OCI-LY1 (cell line): ENCODE measurements around the gene PATJ.
A peak's percentile ranks its signal among the peaks of the same experiment; 100 is the strongest.

Source experiments
- H2AFZ ChIP-seq: fragments of 200-600 bp; sonication (generic), shearing (Covaris generic); 2 replicates; pipeline ENCODE4 v1.6.0; 2014; ENCODE audit warnings: antibody characterized with exemption, mild to moderate bottlenecking, low read length
- H3F3A ChIP-seq: fragments of 200-600 bp; sonication (generic), shearing (Covaris generic); 2 replicates; pipeline ENCODE4 v1.6.0; 2014; ENCODE audit warnings: mild to moderate bottlenecking, antibody characterized with exemption, low read length, moderate library complexity; ENCODE audit not compliant: insufficient read depth
- H3K27ac ChIP-seq: fragments of 200-600 bp; sonication (generic); 2 replicates; pipeline ENCODE4 v1.5.1; 2014; ENCODE audit warnings: low read length, mixed run types, mild to moderate bottlenecking, low read depth; ENCODE audit not compliant: poor library complexity, severe bottlenecking
- H3K27me3 ChIP-seq: fragments of 200-600 bp; sonication (generic); 2 replicates; pipeline ENCODE4 v1.6.0; 2014; ENCODE audit warnings: antibody characterized with exemption, mild to moderate bottlenecking, low read length, moderate library complexity; ENCODE audit not compliant: insufficient read depth
- H3K36me3 ChIP-seq: fragments of 200-600 bp; sonication (generic); 2 replicates; pipeline ENCODE4 v1.6.1; 2014; ENCODE audit warnings: mild to moderate bottlenecking, antibody characterized with exemption, low read length, moderate library complexity, mixed read lengths; ENCODE audit not compliant: insufficient read depth
- H3K4me1 ChIP-seq: fragments of 200-600 bp; sonication (generic); 2 replicates; pipeline ENCODE4 v1.5.1; 2014; ENCODE audit warnings: mild to moderate bottlenecking, low read length, moderate library complexity; ENCODE audit not compliant: insufficient read depth, severe bottlenecking
- H3K4me2 ChIP-seq: fragments of 200-600 bp; sonication (generic), shearing (Covaris generic); 2 replicates; pipeline ENCODE4 v1.6.1; 2014; ENCODE audit warnings: low read length
- H3K4me3 ChIP-seq: fragments of 200-600 bp; sonication (generic); 2 replicates; pipeline ENCODE4 v1.5.1; 2014; ENCODE audit warnings: low read length, low read depth, mild to moderate bottlenecking, mixed read lengths; ENCODE audit not compliant: poor library complexity, severe bottlenecking
- H3K79me2 ChIP-seq: fragments of 200-600 bp; shearing (Covaris generic); 2 replicates; pipeline ENCODE4 v1.6.1; 2016; ENCODE audit warnings: mixed run types, low read length, mixed read lengths; ENCODE audit not compliant: insufficient read depth
- H3K9ac ChIP-seq: fragments of 200-600 bp; sonication (generic), shearing (Covaris generic); 2 replicates; pipeline ENCODE4 v1.6.1; 2014; ENCODE audit warnings: mild to moderate bottlenecking, low read length, mixed read lengths
- H3K9me2 ChIP-seq: fragments of 200-600 bp; sonication (generic), shearing (Covaris generic); 2 replicates; pipeline ENCODE4 v1.6.1; 2014; ENCODE audit warnings: low read depth, mild to moderate bottlenecking, low read length, mixed read lengths
- H3K9me3 ChIP-seq: fragments of 200-600 bp; shearing (Covaris generic); 2 replicates; pipeline ENCODE4 v1.6.1; 2014; ENCODE audit warnings: low read length, mixed read lengths
- H4K20me1 ChIP-seq: fragments of 200-600 bp; sonication (generic), shearing (Covaris generic); 2 replicates; pipeline ENCODE4 v1.6.0; 2016; ENCODE audit warnings: mild to moderate bottlenecking, low read length; ENCODE audit not compliant: insufficient read depth
- CTCF ChIP-seq: fragments of 200-600 bp; sonication (generic), shearing (Covaris generic); IDR thresholded peaks from 2 replicates; pipeline ENCODE4 v1.5.1; 2017; ENCODE audit warnings: mild to moderate bottlenecking, antibody characterized with exemption, low read length, moderate library complexity, mixed read lengths
- EZH2 ChIP-seq: fragments of 200-600 bp; sonication (generic), shearing (Covaris generic); IDR thresholded peaks from 2 replicates; pipeline ENCODE4 v1.8.0; 2017; ENCODE audit warnings: borderline replicate concordance, mixed run types, mild to moderate bottlenecking, antibody characterized with exemption, low read length, moderate library complexity, mixed read lengths

PATJ gene, protein sequence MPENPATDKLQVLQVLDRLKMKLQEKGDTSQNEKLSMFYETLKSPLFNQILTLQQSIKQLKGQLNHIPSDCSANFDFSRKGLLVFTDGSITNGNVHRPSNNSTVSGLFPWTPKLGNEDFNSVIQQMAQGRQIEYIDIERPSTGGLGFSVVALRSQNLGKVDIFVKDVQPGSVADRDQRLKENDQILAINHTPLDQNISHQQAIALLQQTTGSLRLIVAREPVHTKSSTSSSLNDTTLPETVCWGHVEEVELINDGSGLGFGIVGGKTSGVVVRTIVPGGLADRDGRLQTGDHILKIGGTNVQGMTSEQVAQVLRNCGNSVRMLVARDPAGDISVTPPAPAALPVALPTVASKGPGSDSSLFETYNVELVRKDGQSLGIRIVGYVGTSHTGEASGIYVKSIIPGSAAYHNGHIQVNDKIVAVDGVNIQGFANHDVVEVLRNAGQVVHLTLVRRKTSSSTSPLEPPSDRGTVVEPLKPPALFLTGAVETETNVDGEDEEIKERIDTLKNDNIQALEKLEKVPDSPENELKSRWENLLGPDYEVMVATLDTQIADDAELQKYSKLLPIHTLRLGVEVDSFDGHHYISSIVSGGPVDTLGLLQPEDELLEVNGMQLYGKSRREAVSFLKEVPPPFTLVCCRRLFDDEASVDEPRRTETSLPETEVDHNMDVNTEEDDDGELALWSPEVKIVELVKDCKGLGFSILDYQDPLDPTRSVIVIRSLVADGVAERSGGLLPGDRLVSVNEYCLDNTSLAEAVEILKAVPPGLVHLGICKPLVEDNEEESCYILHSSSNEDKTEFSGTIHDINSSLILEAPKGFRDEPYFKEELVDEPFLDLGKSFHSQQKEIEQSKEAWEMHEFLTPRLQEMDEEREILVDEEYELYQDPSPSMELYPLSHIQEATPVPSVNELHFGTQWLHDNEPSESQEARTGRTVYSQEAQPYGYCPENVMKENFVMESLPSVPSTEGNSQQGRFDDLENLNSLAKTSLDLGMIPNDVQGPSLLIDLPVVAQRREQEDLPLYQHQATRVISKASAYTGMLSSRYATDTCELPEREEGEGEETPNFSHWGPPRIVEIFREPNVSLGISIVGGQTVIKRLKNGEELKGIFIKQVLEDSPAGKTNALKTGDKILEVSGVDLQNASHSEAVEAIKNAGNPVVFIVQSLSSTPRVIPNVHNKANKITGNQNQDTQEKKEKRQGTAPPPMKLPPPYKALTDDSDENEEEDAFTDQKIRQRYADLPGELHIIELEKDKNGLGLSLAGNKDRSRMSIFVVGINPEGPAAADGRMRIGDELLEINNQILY (N-terminal part only)

DNA sequence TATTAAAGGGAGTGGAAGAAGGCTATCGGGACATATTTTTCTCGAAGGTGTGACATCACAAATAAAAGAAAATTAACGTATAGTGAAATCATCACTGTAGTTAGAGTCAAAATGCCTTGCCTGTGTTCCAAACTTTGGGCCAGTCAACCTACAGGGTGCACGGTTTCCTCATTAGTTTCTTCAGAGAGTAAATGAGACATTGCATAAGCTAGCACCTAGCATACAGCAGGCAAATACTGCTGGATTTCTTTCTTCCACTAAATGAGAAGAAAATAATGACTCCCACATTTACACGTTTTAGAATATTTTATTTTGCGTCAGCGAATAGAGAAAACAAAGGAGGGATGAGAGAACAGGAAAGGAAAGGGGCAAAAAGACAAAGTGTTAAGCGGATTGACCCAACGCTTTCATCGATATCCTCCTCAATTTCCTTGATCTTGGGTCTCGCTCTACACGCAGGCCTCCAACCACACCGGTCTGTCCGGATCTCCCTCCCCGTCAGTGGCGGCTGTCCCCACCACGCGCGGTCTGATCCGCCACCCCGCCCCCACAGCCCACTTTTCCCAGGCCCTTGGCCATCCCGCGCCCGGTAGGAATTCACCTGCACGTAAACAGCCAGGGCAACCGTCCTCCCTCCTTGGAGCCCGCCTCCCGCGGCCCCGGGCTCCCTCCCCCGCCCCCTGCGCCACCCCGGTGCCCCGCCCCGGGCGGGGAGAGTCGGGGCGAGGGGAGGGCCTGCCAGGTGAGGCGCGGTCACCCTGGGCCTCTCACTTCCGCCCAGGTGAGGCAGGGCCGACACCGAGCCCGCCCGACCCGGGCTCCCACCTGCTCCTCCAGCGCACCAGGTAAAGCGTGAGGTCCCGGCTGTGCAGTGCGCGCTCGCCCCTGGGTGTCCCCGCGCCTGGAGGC is at the start of gene PATJ:
TSS of gene PATJ (plus strand) at position 770 of the 909 bp plus-strand sequence. CDS start 20,413 bp downstream, outside the sequence.
- no peaks in the 10 kb centered on the region for H3K9me3 ChIP-seq
- H3F3A ChIP-seq, result no peaks in the 10 kb centered on the region
- H3K27me3 ChIP-seq, result no peaks in the 10 kb centered on the region
- H3K36me3 ChIP-seq, result no peaks in the 10 kb centered on the region
- H3K4me2 ChIP-seq, result peak within 1 kb of the TSS; percentile 97
- H4K20me1 ChIP-seq, result no peaks in the 10 kb centered on the region
- no peaks in the 10 kb centered on the region for H3K79me2 ChIP-seq
- H3K9ac ChIP-seq, result peak within 1 kb of the TSS; percentile 77
- H3K9me2 ChIP-seq, result no peaks in the 10 kb centered on the region
- peaks cover 29% of the 10 kb centered on the region for H3K4me1 ChIP-seq
- H3K4me3 ChIP-seq, result peak within 1 kb of the TSS; percentile 76
- peak within 1 kb of the TSS; percentile 35; the same call in 1 of the 2 replicates for H2AFZ ChIP-seq
- peak within 1 kb of the TSS; percentile 65 for H3K27ac ChIP-seq
- TF ChIP-seq CTCF (no peak), EZH2 (no peak)

DNA sequence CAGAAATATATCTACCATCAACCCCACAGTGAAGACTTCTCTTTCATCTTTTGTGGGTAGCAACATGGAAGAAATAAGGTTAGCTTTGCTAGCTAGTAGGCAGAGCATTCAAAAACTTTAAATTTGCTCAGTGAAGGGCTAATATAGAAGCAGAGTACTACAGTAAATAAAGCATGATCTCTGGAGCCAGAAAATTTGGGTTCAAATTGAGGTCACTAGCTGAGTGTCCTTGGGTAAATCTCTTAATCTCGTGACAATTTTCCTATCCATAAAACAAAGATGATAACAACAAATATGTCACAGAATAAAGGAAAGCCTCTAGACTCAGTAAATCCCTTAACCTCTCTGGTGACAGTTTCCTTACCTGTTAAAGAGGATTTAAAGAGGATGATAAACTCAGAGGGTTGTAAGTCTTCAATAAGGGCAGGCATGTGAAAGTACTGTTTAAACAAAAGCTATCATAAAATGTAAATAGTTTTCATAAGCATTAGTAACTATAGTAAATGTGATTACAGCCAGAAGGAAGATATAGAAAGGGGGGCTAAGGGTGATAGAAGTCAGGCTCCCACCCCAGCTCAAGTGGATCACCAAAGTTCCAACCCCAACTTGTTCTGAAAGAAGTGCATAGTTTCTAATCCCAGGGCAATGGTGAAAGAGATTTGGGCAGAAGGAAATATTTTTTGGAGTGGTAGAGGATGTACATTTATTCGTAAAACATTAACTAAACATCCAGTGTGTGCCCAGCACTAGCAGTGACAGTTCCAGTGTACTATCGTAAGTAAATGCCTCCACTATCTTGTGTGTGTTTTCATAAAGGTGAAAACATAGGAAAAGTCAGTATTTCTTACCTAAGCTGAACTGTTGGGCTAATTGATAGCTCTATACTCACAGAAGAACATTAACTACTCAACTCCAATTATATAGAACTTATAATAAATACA is 42.1 kb upstream of the PATJ start:
- no peaks in the 10 kb centered on the region for H4K20me1 ChIP-seq
- no peak overlapping the region for H3K9ac ChIP-seq
- no peak for TF ChIP-seq CTCF
- TF ChIP-seq EZH2, result no peak
- H3K4me1 ChIP-seq, result no peaks in the 10 kb centered on the region
- no peak overlapping the region for H3K4me3 ChIP-seq
- H2AFZ ChIP-seq, result no peak overlapping the region
- H3K9me3 ChIP-seq, result no peaks in the 10 kb centered on the region
- H3K4me2 ChIP-seq, result no peak overlapping the region
- no peaks in the 10 kb centered on the region for H3K9me2 ChIP-seq
- H3K36me3 ChIP-seq, result peaks cover 64% of the 10 kb centered on the region
- no peaks in the 10 kb centered on the region for H3F3A ChIP-seq
- no peaks in the 10 kb centered on the region for H3K79me2 ChIP-seq
- H3K27ac ChIP-seq, result no peak overlapping the region
- H3K27me3 ChIP-seq, result no peaks in the 10 kb centered on the region
